Left ventricle myocardium inferior (tissue), 1 donor: Measurements from ENCODE around the gene XCL2. TPM values are rescaled to one million over a fixed set of nuclear protein-coding genes. Genes with fewer than 3 reads are reported as not detected.
"Not testable (repeated sequence)": the region's sequence is repeated elsewhere in the genome, so short reads cannot be mapped to it uniquely, and the experiment has no call there.

Source experiments
- DNase-seq: peaks from one replicate; pipeline ENCODE4 v3.0.0-alpha.2; 2020
- H3K27ac ChIP-seq: fragments of 200-600 bp; replicated peaks from 2 replicates; pipeline ENCODE4 v1.8.0; 2021
- H3K27me3 ChIP-seq: fragments of 200-600 bp; 2 replicates; pipeline ENCODE4 v1.8.0; 2021; ENCODE audit warnings: low read depth
- H3K36me3 ChIP-seq: fragments of 200-600 bp; 2 replicates; pipeline ENCODE4 v1.8.0; 2021
- H3K4me1 ChIP-seq: fragments of 200-600 bp; 2 replicates; pipeline ENCODE4 v1.8.0; 2021
- H3K4me3 ChIP-seq: fragments of 200-600 bp; 2 replicates; pipeline ENCODE4 v1.8.0; 2021; ENCODE audit warnings: mild to moderate bottlenecking, moderate library complexity
- H3K9me3 ChIP-seq: fragments of 200-600 bp; replicated peaks from 2 replicates; pipeline ENCODE4 v1.8.0; 2021
- intact Hi-C: fragments of 100-400 bp; cut with micrococcal nuclease; formaldehyde crosslinking; loops from one replicate; pipeline ENCODE4 v1.11.0; 2022
- total RNA-seq: library from RNA; stranded (reverse); fragmentation: NEBNext Ultra II Directional; extraction: Animal tissue kit (Norgen Biotek cat#: 25700); gene quantifications from one replicate; pipeline ENCODE4 v1.2.1, GENCODE V29; 2021
- TF ChIP-seq, protein P1 (sequence below): fragments of 200-600 bp; IDR thresholded peaks from 2 replicates; pipeline ENCODE4 v1.8.0; 2021; ENCODE audit warnings: antibody characterized with exemption, mild to moderate bottlenecking, borderline replicate concordance
- donor health status: DM: no; HTN: yes; CAD: no; lungs with severe emphysema.

XCL2 gene
- total RNA-seq, 1 donor from 2014 or later = 0.58 TPM

GRCh38 chr1:168545678-168546552 lies 2.1 kb upstream of the XCL2 start:
- H3K4me3 ChIP-seq, H3K36me3 ChIP-seq, H3K4me1 ChIP-seq, intact Hi-C loops, H3K27ac ChIP-seq, H3K27me3 ChIP-seq, DNase-seq: not testable (repeated sequence)
- TF ChIP-seq, protein P1, sequence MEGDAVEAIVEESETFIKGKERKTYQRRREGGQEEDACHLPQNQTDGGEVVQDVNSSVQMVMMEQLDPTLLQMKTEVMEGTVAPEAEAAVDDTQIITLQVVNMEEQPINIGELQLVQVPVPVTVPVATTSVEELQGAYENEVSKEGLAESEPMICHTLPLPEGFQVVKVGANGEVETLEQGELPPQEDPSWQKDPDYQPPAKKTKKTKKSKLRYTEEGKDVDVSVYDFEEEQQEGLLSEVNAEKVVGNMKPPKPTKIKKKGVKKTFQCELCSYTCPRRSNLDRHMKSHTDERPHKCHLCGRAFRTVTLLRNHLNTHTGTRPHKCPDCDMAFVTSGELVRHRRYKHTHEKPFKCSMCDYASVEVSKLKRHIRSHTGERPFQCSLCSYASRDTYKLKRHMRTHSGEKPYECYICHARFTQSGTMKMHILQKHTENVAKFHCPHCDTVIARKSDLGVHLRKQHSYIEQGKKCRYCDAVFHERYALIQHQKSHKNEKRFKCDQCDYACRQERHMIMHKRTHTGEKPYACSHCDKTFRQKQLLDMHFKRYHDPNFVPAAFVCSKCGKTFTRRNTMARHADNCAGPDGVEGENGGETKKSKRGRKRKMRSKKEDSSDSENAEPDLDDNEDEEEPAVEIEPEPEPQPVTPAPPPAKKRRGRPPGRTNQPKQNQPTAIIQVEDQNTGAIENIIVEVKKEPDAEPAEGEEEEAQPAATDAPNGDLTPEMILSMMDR = peak; percentile 30
- H3K9me3 ChIP-seq = peaks cover 11% of the 10 kb centered on the region

GRCh38 chr1:168542978-168543377 lies 819 bp downstream of the XCL2 start:
- H3K27me3 ChIP-seq, H3K4me1 ChIP-seq, H3K9me3 ChIP-seq, DNase-seq, H3K36me3 ChIP-seq, intact Hi-C loops, H3K4me3 ChIP-seq, H3K27ac ChIP-seq: not testable (repeated sequence)

DNA sequence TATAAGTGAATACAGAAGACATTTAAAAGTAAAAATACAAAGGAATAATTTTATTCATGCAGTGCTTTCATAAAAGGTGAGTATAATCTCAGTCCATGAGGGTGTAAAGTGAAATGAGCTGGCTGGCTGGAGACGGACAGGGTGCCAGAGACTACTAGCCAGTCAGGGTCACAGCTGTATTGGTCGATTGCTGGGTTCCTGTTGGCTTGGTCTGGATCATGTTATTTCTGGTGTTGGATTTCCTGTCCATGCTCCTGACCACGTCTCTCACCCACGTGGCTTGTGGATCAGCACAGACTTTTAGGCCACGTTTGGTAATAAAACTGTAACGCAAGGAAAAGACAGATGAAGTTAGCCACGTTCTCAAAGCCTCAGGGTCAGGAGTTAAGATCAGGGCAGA lies 3.0 kb downstream of the XCL2 start:
- H3K27ac ChIP-seq, H3K4me1 ChIP-seq, H3K4me3 ChIP-seq, H3K9me3 ChIP-seq, DNase-seq, H3K36me3 ChIP-seq, H3K27me3 ChIP-seq, intact Hi-C loops: not testable (repeated sequence)

GRCh38 chr1:168535536-168535935 lies 8.3 kb downstream of the XCL2 start:
- DNase-seq = no peak
- Histone ChIP-seq H3K9me3 (no peaks in the 10 kb centered on the region), H3K4me1 (no peaks in the 10 kb centered on the region), H3K27me3 (no peaks in the 10 kb centered on the region), H3K27ac (no peak overlapping the region), H3K36me3 (no peaks in the 10 kb centered on the region), H3K4me3 (no peak overlapping the region)
- intact Hi-C loops = no loop called here
- TF ChIP-seq, protein P1 = no peak

- Histone ChIP-seq H3K4me1 (no peaks in the 10 kb centered on the region), H3K36me3 (no peaks in the 10 kb centered on the region), H3K9me3 (no peaks in the 10 kb centered on the region), H3K4me3 (no peak overlapping the region), H3K27me3 (no peaks in the 10 kb centered on the region), H3K27ac (no peak overlapping the region)
- intact Hi-C loops = no loop called here
- no peak for DNase-seq
- TF ChIP-seq, protein P1 = no peak
These were observed 12.0 kb downstream of the XCL2 start for GRCh38 chr1:168531615-168532345.

DNA sequence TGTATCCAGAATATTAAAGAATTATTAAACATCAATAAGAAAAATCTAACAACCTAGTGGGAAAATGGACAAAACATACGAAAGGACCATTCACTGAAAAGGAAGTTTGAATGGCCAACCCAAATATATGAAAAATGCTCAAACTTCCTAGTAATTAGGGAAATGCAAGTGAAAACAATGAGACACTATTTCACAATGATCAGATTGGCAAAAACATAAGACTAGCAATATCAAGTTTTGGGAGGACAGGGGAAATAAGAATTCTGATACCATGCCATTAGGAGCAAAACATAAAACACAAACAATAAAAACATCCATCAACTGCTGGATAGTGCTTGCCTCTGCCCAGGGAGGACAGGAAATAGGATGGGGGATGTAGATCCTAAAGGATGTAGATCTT lies 14.3 kb downstream of the XCL2 start:
- Histone ChIP-seq H3K27ac (no peak overlapping the region), H3K36me3 (no peaks in the 10 kb centered on the region), H3K4me1 (no peaks in the 10 kb centered on the region), H3K4me3 (no peak overlapping the region), H3K9me3 (no peaks in the 10 kb centered on the region), H3K27me3 (no peaks in the 10 kb centered on the region)
- no peak for DNase-seq
- intact Hi-C loops = no loop called here
- TF ChIP-seq, protein P1 = no peak
